Measurements from ENCODE around the gene TMPRSS3.

DNA sequence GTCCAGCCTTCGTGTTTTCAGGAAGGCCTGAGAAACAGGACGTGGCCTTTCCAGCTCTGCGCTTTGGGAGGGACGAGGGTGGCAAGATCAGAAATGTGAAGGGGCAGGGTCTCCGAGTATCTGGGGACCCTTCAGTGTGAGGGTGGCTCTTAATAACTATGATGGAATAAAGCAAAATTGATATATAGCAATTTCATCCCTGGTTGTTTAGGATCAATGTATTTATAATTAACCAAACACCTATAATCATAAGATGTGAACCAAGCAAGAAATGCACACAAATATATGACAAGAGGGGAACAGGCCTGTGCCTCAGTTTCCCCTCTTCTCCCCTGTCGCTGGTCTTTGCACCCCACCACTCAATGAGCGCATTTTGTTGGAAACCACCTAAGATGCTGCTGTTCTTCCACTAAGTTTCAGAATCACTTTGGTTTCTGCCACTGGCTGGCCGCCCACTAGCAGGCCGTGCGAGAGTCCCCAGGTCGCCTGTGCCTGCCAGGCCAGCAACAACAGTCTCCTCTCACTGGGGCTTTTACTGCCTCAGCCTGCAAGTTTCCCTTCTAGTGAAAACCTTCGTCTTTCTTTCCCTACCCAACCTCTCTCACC is 44.4 kb upstream of the TMPRSS3 start:
- TF ChIP-seq CTCF (IDR thresholded peaks at IDR 0.05 in 8 of 11, conservative IDR thresholded peaks at IDR 0.05 in 3 of 11) (no peak), POLR2A (IDR thresholded peaks at IDR 0.05) (no peak)

Data from spleen (tissue), 7 donors.